ENCODE results near the gene DGKI.

DGKI gene

DNA sequence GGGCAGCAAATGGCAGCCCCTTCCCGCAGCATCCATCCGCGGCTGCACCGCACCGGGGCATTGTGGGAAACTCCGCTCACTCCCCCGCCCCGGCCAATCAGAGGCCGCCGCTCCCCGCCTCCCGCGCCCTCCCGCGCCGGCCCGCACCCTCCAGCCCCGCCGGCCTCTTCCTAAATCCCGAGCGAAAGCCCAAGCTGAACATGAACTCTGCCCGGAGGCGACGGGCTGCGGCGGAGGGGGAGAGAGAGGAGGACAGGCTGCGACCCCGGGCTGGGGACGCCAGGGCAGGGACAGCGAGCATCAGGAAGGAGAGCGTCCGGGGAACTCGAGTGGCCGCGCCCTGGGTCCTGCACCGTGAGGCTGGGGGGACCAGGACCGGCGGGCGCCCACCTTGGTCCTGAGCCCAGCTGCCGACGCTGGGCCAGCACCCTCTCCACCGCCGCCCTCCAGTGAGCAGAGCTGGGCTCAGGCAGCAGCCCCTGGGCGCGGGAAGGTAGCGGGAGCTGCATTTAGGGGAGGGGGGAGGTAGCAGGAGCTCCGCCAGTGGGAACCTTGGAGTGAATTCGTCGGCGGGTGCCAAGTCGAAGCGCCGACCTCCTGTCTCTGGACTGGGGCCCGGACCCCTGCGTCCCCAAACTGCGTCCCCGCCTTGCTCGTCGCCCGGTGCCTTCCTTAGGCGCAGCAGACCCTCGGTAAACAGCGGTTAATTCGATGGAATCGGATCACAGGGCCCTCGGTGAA, at the start of gene DGKI:
TSS of gene DGKI (minus strand) at position 148 of the 741 bp plus-strand sequence.
- DNase-seq (ENCODE audit: extremely low read depth in 1 of 2, low read depth in 1 of 2) = no peak

DNA sequence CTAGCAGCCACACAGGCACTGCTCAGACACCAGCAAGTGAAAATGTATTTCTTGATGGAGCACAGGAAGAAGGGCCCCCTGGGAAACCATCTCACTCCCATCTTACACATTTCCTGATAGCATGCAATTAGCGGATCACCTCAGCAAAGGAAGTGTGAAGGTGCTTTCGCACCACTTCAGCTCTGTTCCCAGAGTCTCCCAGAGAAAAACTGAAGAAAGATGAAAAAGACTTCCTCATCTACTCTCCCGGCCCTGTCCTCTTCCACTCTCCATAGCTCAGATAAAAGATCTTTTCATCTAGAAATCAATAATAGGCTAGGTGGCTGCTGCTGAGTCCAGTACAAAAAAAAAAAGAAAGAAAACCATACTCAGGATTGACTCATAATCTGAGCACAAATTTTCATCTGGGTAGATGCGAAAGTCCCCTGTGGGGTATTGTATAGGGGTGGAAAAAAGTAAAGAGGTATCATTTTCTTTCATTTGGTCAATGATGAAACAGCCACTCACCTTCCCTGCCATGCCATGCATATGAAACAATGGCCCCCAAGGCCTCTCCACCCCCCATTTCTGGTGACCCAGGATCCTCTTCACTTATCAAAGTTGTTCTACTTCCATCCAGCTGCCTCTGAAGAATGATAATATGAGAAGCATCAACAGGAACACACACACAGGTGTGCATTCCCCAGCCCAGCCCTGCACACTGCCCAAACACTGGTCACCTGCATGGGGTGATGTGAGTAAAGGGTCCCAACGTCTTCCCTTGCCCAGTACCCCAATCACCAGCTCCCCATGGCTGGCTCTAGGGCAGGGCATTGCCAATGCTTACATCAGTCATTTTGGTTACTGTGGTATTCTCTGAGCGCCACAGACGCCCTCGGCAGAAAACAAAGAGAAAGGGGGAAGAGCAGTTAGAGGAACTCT, 48.8 kb upstream of the DGKI start:
- no peak for DNase-seq (ENCODE audit: extremely low read depth in 1 of 2, low read depth in 1 of 2)

GRCh38 chr7:137893143-137893742, 46.5 kb upstream of the DGKI start:
- no peak for DNase-seq (ENCODE audit: extremely low read depth in 1 of 2, low read depth in 1 of 2)

GRCh38 chr7:137891016-137891655, 44.4 kb upstream of the DGKI start:
- no peak for DNase-seq (ENCODE audit: extremely low read depth in 1 of 2, low read depth in 1 of 2)

GRCh38 chr7:137890449-137890921, 43.7 kb upstream of the DGKI start:
- DNase-seq (ENCODE audit: extremely low read depth in 1 of 2, low read depth in 1 of 2) = no peak

GRCh38 chr7:137888241-137888640, 41.5 kb upstream of the DGKI start:
- no peak for DNase-seq (ENCODE audit: extremely low read depth in 1 of 2, low read depth in 1 of 2)

DNA sequence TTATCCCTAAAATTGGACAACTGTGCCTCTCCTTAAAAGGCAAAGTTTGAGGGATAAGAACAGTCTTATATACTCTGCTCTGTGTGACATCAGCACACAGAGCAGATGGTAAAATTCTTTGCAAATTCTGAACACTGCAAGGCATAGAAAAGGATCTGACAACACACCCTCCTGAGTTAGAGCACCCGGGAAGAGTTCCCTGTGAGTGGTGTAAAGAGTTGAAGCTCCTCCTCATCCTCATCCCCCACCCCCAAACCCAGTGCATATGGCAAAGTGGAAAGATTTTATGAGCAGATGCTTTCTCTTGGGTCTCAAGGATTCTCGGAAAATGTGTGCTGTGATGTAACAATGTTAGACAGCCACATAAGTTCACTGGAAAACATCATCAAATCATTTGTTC, 40.0 kb upstream of the DGKI start:
- no peak for DNase-seq (ENCODE audit: extremely low read depth in 1 of 2, low read depth in 1 of 2)

DNA sequence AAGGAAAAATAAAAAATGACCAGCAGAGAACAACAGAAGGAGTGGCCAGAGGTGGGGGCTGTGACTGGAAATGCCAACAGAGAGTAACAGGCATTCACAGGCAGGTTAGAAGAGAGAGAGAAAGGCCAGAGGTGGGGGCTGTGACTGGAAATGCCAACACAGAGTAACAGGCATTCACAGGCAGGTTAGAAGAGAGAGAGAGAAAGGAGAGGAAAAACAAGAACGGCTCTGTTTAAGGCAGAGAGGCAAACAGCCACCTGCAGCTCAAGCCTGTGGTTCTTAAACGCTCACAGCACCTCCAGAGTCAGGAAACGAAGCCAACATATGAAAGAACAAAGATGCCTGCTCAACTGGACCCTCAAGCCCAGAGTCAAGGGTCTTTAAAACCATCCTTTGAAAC, 39.5 kb upstream of the DGKI start:
- no peak for DNase-seq (ENCODE audit: extremely low read depth in 1 of 2, low read depth in 1 of 2)

- no peak for DNase-seq (ENCODE audit: extremely low read depth in 1 of 2, low read depth in 1 of 2)
Measured at GRCh38 chr7:137885678-137886077, 38.9 kb upstream of the DGKI start.

DNA sequence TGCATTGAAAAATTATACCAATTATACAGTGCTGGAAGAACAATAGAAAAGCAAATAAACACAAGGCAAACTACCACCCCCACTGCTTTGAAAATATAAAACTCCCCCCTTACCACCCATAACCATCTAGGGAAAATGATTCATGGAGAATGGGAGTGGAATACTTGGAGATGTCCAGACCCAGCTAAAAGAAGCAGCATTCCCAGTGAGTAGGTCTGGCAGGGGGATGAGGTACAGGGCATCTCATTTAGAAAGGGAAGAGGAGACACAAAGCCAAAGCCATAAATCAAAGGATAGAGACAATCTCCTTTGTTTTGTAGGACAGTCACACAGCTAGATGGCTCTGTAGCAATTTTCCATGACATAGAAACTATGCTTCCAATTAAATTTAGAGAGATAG, 36.0 kb upstream of the DGKI start:
- DNase-seq (ENCODE audit: extremely low read depth in 1 of 2, low read depth in 1 of 2) = no peak

- DNase-seq (ENCODE audit: extremely low read depth in 1 of 2, low read depth in 1 of 2) = no peak
Measured at GRCh38 chr7:137882261-137882668, 35.5 kb upstream of the DGKI start.

GRCh38 chr7:137881607-137882260, 35.0 kb upstream of the DGKI start:
- no peak for DNase-seq (ENCODE audit: extremely low read depth in 1 of 2, low read depth in 1 of 2)

DNA sequence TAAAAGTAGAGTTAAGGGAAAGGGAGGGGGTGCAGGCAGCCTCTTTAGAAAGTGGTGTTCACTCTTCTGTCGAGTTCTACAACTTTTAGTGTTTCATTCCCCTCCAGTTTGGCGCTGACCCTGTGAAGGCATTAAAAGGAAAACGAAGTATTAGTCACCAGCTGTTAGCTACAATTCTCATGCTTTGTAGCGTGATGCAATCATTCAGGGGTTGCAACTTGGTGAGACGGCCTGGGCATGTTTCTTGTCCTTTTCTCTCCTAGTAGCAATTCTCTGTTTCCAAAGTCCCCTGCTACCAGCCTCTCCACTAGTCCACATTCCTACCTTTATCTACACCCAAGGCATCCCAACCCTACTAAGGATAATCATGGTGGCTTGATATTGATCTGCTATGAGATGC, 33.7 kb upstream of the DGKI start:
- DNase-seq (ENCODE audit: extremely low read depth in 1 of 2, low read depth in 1 of 2) = no peak

DNA sequence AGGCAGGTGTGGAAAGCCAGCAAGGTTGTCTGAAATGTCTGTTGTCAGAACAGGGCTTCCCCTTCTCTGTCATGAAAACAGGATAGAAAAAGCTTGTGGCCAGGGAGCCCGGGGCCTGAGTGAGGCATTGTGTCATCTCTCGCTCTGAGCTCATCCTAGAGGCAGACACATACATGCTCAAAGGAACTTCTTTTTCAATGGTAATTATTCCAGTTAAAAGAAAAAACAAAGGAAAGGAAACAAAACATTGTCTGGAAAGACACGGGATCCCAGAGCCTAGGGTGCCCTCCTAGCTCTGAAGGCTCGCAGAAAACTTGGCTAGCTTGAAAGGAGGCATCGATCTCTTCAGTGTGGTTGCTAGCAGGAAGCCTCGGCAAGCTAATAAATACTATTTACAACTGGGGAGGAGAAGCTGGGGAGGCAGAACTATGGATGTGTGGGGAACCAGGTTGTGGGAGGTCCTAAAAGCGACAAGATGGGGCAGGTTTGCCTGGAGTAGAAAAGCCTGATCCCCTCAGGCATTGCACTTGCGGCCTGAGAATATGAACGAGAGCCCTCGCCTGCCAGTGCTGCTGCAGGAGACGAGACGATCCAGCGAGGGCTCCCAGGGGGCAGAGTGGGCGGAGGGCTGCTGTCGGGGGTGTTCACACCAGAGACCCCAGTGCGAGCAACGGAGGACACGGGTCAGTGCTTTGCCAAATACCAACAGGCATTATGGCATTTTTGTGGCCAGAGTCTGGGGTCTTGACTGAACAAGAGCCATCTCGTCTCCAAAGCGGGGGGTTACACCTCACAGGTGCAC, 32.8 kb upstream of the DGKI start:
- no peak for DNase-seq (ENCODE audit: extremely low read depth in 1 of 2, low read depth in 1 of 2)

DNA sequence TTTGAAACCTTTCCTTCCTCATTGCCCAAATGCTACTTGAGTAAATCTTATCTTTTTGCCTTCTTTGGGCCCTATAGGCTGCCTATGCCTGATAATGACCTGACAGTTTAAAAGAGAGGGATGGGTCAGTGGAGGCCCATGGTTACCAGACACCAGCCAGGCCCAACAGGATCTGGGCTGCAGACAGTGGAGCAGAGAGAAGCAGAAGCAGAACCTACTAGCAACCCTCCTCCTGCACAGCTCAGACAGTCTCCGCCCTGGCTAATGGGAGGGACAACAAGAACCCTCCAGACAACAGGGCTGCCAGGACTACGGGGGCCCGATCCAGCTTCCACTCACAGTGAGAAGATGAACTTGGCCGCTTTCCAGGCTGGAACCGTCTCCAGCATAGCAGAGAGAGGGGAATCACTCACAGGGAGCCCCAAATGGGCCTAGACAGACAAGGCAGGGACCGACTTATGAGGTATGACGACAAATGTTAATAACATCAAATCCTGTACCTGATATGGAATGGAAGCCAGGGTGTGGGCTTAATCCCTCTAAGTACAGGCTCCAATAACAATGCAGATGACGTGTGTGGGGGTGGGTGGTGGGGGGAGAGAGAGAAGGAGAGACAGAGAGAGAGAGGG, 31.7 kb upstream of the DGKI start:
- DNase-seq (ENCODE audit: extremely low read depth in 1 of 2, low read depth in 1 of 2) = no peak

DNA sequence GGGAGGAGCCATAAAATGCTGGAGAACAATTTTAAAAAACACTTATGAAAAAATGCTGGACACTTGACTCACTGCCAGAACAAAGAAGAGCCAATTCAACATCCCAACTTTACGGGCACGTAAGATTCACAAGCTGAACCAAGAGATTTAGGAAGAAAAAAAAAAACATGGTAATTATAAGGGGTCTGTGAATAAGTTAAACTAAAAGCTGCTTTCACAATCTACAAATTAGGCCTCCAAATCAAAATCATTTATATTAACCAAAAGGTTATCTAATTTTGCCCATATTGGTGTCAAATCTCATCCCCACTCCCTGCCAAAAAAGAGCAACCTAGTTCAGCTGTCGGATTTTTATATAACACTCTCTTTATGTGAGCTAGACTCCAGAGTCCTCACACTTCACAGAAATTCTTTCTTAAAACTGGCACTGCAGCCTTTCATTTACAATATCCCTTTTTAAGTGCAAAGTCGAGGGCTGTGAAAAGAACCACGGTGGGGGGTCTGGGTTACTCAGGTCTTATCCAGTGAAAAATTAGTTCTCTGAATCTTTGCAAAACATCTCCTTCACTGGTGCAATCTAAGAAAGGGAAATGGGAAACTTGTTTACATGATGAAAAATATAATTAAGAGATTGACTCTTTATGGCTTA, 30.4 kb upstream of the DGKI start:
- no peak for DNase-seq (ENCODE audit: extremely low read depth in 1 of 2, low read depth in 1 of 2)

DNA sequence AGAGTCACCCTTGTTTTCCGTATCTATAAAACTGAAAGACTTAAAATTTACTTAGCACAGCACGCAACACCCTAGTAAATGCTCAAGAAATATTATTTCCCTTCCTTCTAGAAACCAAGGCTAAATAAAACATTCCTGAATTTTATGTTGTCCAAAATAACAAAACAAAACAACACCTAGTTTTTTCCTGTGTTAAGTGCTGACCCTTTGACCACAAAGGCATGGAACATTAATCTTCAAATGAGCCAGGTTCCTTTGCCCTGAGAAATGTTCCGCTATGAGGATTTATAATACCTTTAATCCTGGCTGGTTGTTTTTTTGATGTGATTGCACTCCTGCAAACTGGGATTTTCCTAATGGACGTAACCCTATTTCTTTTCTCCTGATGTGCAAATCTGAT, 29.0 kb upstream of the DGKI start:
- DNase-seq (ENCODE audit: extremely low read depth in 1 of 2, low read depth in 1 of 2) = no peak

DNA sequence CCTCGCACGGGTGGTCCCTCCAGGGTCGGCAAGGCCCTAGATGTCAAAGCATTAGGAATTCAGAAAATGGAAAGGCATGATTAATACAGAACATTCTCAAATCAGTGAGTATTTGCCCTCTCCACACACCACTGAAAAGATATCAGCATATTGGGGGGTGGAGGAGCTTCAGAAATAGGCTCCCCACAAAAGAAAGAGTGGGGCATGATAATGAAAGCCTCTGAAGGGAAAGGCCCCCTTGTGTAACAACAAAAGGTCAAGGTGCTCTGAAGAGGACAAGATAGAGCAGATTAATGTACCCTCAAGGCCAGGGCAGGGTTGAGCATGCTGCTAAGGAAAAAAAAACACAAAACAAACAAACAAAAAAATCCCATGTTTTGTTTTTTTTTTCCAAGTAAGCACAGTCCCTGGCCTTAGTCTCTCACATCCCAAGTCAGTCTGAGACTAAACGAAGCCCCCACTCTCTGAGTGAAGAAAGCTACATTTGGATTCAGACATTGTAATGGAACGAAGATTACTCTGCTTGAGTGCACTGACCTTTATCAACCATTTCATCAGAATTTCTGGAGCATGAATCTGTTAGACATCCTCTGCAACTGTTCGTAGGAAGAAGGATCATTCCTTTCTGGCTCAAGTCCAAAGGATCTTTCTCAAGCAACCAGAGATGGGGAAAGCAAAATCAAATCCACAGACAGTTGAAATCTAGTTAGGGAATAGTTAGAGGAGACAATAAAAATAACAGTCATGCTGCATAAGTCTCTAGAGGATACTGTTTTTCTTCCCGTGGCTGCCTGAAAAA, 27.4 kb upstream of the DGKI start:
- no peak for DNase-seq (ENCODE audit: extremely low read depth in 1 of 2, low read depth in 1 of 2)

Measured in activated CD8-positive, alpha-beta memory T cell treated with anti-CD3 and anti-CD28 coated beads for 1 hour (primary cell).